ENCODE data around the gene PIK3AP1.
A peak's percentile ranks its signal among the peaks of the same experiment; 100 is the strongest.

Gene PIK3AP1

GRCh38 chr10:96672481-96673175 is 47.7 kb downstream of the PIK3AP1 start:
- no peak for DNase-seq

- no peak for DNase-seq
Observed at GRCh38 chr10:96671211-96671890, 49.0 kb downstream of the PIK3AP1 start.

GRCh38 chr10:96670786-96671185 is 49.5 kb downstream of the PIK3AP1 start:
- DNase-seq, result no peak

- DNase-seq, result no peak
Observed at GRCh38 chr10:96667401-96667800, 52.9 kb downstream of the PIK3AP1 start.

- no peak for DNase-seq
Observed at GRCh38 chr10:96666741-96667140, 53.6 kb downstream of the PIK3AP1 start.

- no peak for DNase-seq
Observed at GRCh38 chr10:96665306-96665705, 55.0 kb downstream of the PIK3AP1 start.

GRCh38 chr10:96664563-96664962 is 55.8 kb downstream of the PIK3AP1 start:
- no peak for DNase-seq

- no peak for DNase-seq
Observed at GRCh38 chr10:96663797-96664196, 56.5 kb downstream of the PIK3AP1 start.

GRCh38 chr10:96661632-96662031 is 58.7 kb downstream of the PIK3AP1 start:
- no peak for DNase-seq

GRCh38 chr10:96660297-96660696 is 60.0 kb downstream of the PIK3AP1 start:
- no peak for DNase-seq

GRCh38 chr10:96658844-96659243 is 61.5 kb downstream of the PIK3AP1 start:
- DNase-seq, result no peak

- no peak for DNase-seq
Observed at GRCh38 chr10:96657385-96657784, 62.9 kb downstream of the PIK3AP1 start.

GRCh38 chr10:96656839-96657238 is 63.5 kb downstream of the PIK3AP1 start:
- DNase-seq, result peak in 1 of 56 donors; percentile 4

GRCh38 chr10:96656198-96656577 is 64.1 kb downstream of the PIK3AP1 start:
- no peak for DNase-seq

GRCh38 chr10:96655461-96656197 is 64.7 kb downstream of the PIK3AP1 start:
- DNase-seq, result no peak

- peak in 1 of 56 donors; percentile 12 for DNase-seq
Observed at GRCh38 chr10:96651998-96652431, 68.3 kb downstream of the PIK3AP1 start.

GRCh38 chr10:96650958-96651357 is 69.4 kb downstream of the PIK3AP1 start:
- DNase-seq, result no peak

- no peak for DNase-seq
Observed at GRCh38 chr10:96648297-96648696, 72.0 kb downstream of the PIK3AP1 start.

GRCh38 chr10:96647466-96647865 is 72.8 kb downstream of the PIK3AP1 start:
- DNase-seq, result no peak

- no peak for DNase-seq
Observed at GRCh38 chr10:96646751-96647166, 73.6 kb downstream of the PIK3AP1 start.

GRCh38 chr10:96646301-96646700 is 74.0 kb downstream of the PIK3AP1 start:
- no peak for DNase-seq

GRCh38 chr10:96645191-96645721 is 75.1 kb downstream of the PIK3AP1 start:
- DNase-seq, result peak in 1 of 56 donors; percentile 16

All from amygdala (tissue), 56 donors.